ENCODE measurements around the gene HNRNPAB. TPM values are rescaled to one million over a fixed set of nuclear protein-coding genes. Genes with fewer than 3 reads are reported as not detected.

Gene HNRNPAB
- total and polyA plus RNA-seq, 2 donors (not counting 3 experiments of a cell fraction or from before 2014, with no cell fraction given), result 207 to 309 TPM

DNA sequence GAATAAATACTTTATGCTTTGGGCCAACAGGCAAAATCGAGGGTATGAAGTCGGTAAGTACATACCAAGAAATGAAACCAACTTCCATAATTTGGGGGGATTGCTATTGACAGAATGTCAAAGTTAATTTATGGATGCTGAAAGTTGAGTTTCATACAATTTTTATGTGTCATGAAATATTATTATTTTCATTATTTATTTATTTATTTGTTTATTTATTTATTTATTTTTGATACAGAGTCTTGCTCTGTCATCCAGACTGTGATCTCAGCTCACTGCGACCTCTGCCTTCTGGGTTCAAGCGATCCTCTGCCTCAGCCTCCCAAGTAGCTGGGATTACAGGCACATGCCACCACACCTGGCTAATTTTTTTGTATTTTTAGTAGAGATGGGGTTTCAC, 12.7 kb upstream of the HNRNPAB start:
- dilution Hi-C loops (cut with MboI; ENCODE audit: extremely low pct_ligation_motif_present, low sequenced_read_pairs), result no loop called here

More for the DNA sequence above, 12.7 kb upstream of the HNRNPAB start:
- FAIRE-seq, result peak; percentile 33
- H3K9ac ChIP-seq (replicated peaks; ENCODE audit: extremely low read depth, insufficient read depth, low read length), result no peak overlapping the region
- no peak for DNase-seq (ENCODE audit: low read depth, low spot score)
- no peak overlapping the region for H3K4me3 ChIP-seq (replicated peaks in 1 of 3; ENCODE audit: insufficient read depth in 1 of 3, low read depth in 1 of 3, low read length in 3 of 3)
- ChIA-PET POLR2A (no interaction called here), CTCF (no interaction called here)
- no peaks in the 10 kb centered on the region for H3K36me3 ChIP-seq (ENCODE audit: control insufficient read depth in 2 of 2, extremely low read depth in 1 of 2, insufficient read depth in 2 of 2, low read length in 2 of 2)
- intact Hi-C loops (cut with micrococcal nuclease), result no loop called here
- H3K27me3 ChIP-seq (ENCODE audit: control insufficient read depth in 2 of 2, insufficient read depth in 2 of 2, low read length in 2 of 2), result peaks cover 3 to 12% of the 10 kb centered on the region in 2 experiments
- no peak overlapping the region for H2AFZ ChIP-seq (ENCODE audit: low read depth, low read length)
- no peaks in the 10 kb centered on the region for H4K20me1 ChIP-seq (replicated peaks; ENCODE audit: control insufficient read depth, extremely low read depth, insufficient read depth, low read length)
- no peaks in the 10 kb centered on the region for H3K4me1 ChIP-seq (ENCODE audit: control insufficient read depth, extremely low read depth, insufficient read depth, low read length)
- TF ChIP-seq POLR2AphosphoS5 (IDR thresholded peaks at IDR 0.05; ENCODE audit: insufficient read depth, low read depth, low read length) (no peak), MYC (IDR thresholded peaks at IDR 0.05; ENCODE audit: low read depth, low read length) (no peak), GATA2 (IDR thresholded peaks at IDR 0.05; ENCODE audit: insufficient read depth, insufficient read length, low read depth, low read length) (no peak), JUN (IDR thresholded peaks at IDR 0.05; ENCODE audit: borderline replicate concordance, insufficient read depth, insufficient read length, low read depth) (no peak), MAX (IDR thresholded peaks at IDR 0.05; ENCODE audit: insufficient read depth, insufficient read length) (no peak), POLR2A (IDR thresholded peaks at IDR 0.05; ENCODE audit: low read depth, low read length) (no peak), EZH2 (IDR thresholded peaks at IDR 0.05; ENCODE audit: borderline replicate concordance, low read depth, low read length, severe bottlenecking) (no peak), FOS (IDR thresholded peaks at IDR 0.05; ENCODE audit: borderline replicate concordance, insufficient read depth, low read length) (no peak)
- TF ChIP-seq, protein P1, sequence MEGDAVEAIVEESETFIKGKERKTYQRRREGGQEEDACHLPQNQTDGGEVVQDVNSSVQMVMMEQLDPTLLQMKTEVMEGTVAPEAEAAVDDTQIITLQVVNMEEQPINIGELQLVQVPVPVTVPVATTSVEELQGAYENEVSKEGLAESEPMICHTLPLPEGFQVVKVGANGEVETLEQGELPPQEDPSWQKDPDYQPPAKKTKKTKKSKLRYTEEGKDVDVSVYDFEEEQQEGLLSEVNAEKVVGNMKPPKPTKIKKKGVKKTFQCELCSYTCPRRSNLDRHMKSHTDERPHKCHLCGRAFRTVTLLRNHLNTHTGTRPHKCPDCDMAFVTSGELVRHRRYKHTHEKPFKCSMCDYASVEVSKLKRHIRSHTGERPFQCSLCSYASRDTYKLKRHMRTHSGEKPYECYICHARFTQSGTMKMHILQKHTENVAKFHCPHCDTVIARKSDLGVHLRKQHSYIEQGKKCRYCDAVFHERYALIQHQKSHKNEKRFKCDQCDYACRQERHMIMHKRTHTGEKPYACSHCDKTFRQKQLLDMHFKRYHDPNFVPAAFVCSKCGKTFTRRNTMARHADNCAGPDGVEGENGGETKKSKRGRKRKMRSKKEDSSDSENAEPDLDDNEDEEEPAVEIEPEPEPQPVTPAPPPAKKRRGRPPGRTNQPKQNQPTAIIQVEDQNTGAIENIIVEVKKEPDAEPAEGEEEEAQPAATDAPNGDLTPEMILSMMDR (IDR thresholded peaks at IDR 0.05; ENCODE audit: extremely low read depth in 1 of 2, insufficient read depth in 1 of 2, low read depth in 1 of 2, low read length in 2 of 2), result no peak
- H3K4me2 ChIP-seq (ENCODE audit: insufficient read depth, low read length), result no peak overlapping the region
- H3K9me3 ChIP-seq (replicated peaks; ENCODE audit: control insufficient read depth, insufficient read depth, low read length), result no peaks in the 10 kb centered on the region
- no peaks in the 10 kb centered on the region for H3K9me1 ChIP-seq (replicated peaks; ENCODE audit: control insufficient read depth, extremely low read depth, insufficient read depth, low read length)
- no TSS peak for BruUV-seq (replicated peaks)
- H3K79me2 ChIP-seq (ENCODE audit: control insufficient read depth, insufficient read depth, low read length), result no peaks in the 10 kb centered on the region
- H3K27ac ChIP-seq (ENCODE audit: insufficient read depth, low read depth, low read length), result no peak overlapping the region
